Mucosa of descending colon (tissue), 3 donors: ENCODE data around the gene GLYR1. TPM values are rescaled to one million over a fixed set of nuclear protein-coding genes. Genes with fewer than 3 reads are reported as not detected.

Experiments
- ATAC-seq: fragments of 200-7000 bp; cut with Tn5 transposase; one replicate; pipeline ENCODE4 v1.9.1; 2020; ENCODE audit warnings: mild to moderate bottlenecking, moderate library complexity
- DNase-seq, 3 donors: peaks; one replicate each; pipeline ENCODE4 v3.0.0-alpha.2; 2020
- H3K36me3 ChIP-seq: fragments of 200-600 bp; one replicate; pipeline ENCODE4 v1.8.0; 2021; ENCODE audit warnings: low read depth, mild to moderate bottlenecking
- H3K4me1 ChIP-seq: fragments of 200-600 bp; one replicate; pipeline ENCODE4 v1.8.0; 2021; ENCODE audit warnings: low read depth, mild to moderate bottlenecking
- H3K4me3 ChIP-seq: fragments of 200-600 bp; one replicate; pipeline ENCODE4 v1.8.0; 2021; ENCODE audit warnings: mild to moderate bottlenecking
- H3K9me3 ChIP-seq: fragments of 200-600 bp; one replicate; pipeline ENCODE4 v1.8.0; 2021; ENCODE audit warnings: mild to moderate bottlenecking
- intact Hi-C, 2 donors: fragments of 100-400 bp; cut with DNase I in 1 of 2; cut with micrococcal nuclease in 1 of 2; formaldehyde crosslinking; loops; one replicate each; pipeline versions ENCODE4 v1.11.0 to v1.11.1; 2022; cut with DNase I, micrococcal nuclease
- total RNA-seq, 3 donors: library from RNA; stranded (reverse); fragmentation: NEBNext Ultra II Directional in 2 of 3; extraction: Animal tissue kit (Norgen Biotek cat#: 25700) in 2 of 3; gene quantifications; one replicate each; pipeline versions ENCODE4 v1.2.1 to v1.2.4, GENCODE V29; 2021 to 2023
- TF ChIP-seq, protein P1 (sequence below): fragments of 200-600 bp; IDR thresholded peaks from one replicate; pipeline ENCODE4 v1.8.0; 2022; ENCODE audit warnings: antibody characterized with exemption, mild to moderate bottlenecking
- donor health status: DM: no; HTN: no; CAD: no; lungs with moderate emphysema.
- donor health status: DM: no; HTN: no; CAD: no.
- donor health status: DM: no; HTN: yes; CAD: no.

GLYR1 gene
- total RNA-seq, 3 donors from 2014 or later = 110 to 123 (median 111) TPM

- ATAC-seq (no peak), DNase-seq (no peak)
- Histone ChIP-seq H3K9me3 (no peaks in the 10 kb centered on the region), H3K4me1 (no peaks in the 10 kb centered on the region), H3K4me3 (no peak overlapping the region), H3K36me3 (peaks cover 7% of the 10 kb centered on the region)
- intact Hi-C loops = no loop called here
- TF ChIP-seq, protein P1, sequence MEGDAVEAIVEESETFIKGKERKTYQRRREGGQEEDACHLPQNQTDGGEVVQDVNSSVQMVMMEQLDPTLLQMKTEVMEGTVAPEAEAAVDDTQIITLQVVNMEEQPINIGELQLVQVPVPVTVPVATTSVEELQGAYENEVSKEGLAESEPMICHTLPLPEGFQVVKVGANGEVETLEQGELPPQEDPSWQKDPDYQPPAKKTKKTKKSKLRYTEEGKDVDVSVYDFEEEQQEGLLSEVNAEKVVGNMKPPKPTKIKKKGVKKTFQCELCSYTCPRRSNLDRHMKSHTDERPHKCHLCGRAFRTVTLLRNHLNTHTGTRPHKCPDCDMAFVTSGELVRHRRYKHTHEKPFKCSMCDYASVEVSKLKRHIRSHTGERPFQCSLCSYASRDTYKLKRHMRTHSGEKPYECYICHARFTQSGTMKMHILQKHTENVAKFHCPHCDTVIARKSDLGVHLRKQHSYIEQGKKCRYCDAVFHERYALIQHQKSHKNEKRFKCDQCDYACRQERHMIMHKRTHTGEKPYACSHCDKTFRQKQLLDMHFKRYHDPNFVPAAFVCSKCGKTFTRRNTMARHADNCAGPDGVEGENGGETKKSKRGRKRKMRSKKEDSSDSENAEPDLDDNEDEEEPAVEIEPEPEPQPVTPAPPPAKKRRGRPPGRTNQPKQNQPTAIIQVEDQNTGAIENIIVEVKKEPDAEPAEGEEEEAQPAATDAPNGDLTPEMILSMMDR = no peak
Observed at GRCh38 chr16:4888428-4889135, 41.5 kb upstream of the GLYR1 start.

GRCh38 chr16:4886151-4886550 lies 39.1 kb upstream of the GLYR1 start:
- no peak for ATAC-seq
- Histone ChIP-seq H3K4me3 (no peak overlapping the region), H3K36me3 (peaks cover 11% of the 10 kb centered on the region), H3K4me1 (no peaks in the 10 kb centered on the region), H3K9me3 (no peaks in the 10 kb centered on the region)
- TF ChIP-seq, protein P1 = no peak
- intact Hi-C loops = no loop called here
- DNase-seq = no peak

DNA sequence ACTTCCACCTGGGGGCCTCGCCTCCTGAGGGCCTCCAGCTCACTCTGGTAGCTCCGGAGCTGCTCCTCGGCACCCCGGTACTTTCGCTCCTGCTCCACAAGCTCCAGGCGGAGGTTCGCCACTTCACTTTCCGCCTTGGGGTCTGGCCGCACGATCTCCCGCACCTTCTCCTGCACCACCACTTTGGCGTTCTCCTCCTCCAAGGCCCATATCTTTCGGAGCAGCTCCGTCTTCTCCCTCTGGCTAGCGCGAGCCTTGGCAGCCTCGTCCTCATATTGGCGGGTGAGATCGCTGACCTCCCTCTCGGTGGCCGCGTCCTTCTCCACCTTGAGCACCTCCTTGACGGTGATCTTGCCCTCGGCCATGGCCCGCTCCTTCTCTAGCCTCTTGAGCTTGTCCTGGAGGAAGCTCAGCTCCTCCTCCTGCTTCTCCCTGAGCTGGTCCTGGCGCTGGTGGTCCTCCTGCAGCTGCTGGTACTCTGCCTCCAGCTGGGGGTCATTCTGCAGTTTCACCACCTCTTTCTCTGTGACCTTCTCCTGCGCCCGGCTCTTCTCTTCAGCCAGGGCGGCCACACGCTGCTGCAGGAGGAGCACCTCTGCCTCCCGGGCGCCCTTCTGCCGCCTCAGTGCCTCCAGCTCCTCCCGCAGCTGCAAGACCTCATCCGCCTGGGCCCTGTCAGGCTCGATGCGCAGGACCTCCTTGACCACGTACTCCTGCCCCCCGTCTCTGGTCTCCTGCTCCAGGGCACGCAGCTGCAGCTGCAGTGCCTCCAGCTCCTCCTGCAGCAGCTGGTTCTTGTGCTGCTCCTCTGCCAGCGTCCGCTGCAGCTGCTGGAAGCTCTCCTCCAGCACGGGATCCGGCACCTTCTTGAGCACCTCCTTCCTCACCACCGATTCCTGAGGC lies 38.1 kb upstream of the GLYR1 start:
- no peak for ATAC-seq
- H3K9me3 ChIP-seq = no peaks in the 10 kb centered on the region
- TF ChIP-seq, protein P1 = no peak
- no peak overlapping the region for H3K4me3 ChIP-seq
- H3K36me3 ChIP-seq = peaks cover 17% of the 10 kb centered on the region
- intact Hi-C loops = no loop called here
- DNase-seq = no peak
- H3K4me1 ChIP-seq = no peaks in the 10 kb centered on the region

DNA sequence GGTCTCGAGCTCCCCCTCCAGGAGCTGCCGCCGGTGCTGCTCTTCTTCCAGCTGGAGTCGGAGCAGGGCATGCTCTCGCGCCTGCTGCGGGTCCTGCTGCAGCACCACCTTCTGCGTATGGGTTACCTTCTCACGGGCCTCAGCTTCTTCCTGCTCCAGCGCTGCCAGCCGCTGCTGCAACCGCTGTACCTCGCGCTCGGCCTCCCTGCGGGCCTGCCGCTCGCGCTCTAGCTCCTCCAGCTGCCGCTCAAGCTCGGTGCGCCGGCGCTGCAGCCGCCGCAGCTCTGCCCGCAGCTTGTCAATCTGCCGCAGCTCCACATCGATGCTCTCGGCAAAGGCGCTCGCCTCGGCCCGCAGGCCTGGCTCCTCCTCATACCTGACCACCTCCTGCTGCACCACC lies 37.1 kb upstream of the GLYR1 start:
- no peak overlapping the region for H3K4me3 ChIP-seq
- intact Hi-C loops = no loop called here
- H3K4me1 ChIP-seq = no peaks in the 10 kb centered on the region
- H3K9me3 ChIP-seq = no peaks in the 10 kb centered on the region
- DNase-seq (no peak), ATAC-seq (no peak)
- peaks cover 23% of the 10 kb centered on the region for H3K36me3 ChIP-seq
- TF ChIP-seq, protein P1 = no peak

- Histone ChIP-seq H3K4me3 (no peak overlapping the region), H3K36me3 (peaks cover 23% of the 10 kb centered on the region), H3K4me1 (no peaks in the 10 kb centered on the region), H3K9me3 (no peaks in the 10 kb centered on the region)
- ATAC-seq = no peak
- intact Hi-C loops = no loop called here
- TF ChIP-seq, protein P1 = no peak
- DNase-seq = no peak
Observed at GRCh38 chr16:4883501-4883900, 36.4 kb upstream of the GLYR1 start.
